GM19438 (cell line): ENCODE measurements around the gene RNF224.

Source experiments
- ATAC-seq: cut with Tn5 transposase; IDR thresholded peaks from one replicate; pipeline ENCODE4 v1.9.1; 2021; ENCODE audit warnings: low read depth; ENCODE audit not compliant: unreplicated experiment

The RNF224 gene

GRCh38 chr9:137213160-137214060 lies 13.9 kb upstream of the RNF224 start:
- no peak for ATAC-seq

GRCh38 chr9:137214620-137215019 lies 12.7 kb upstream of the RNF224 start:
- no peak for ATAC-seq

- no peak for ATAC-seq
Observed at GRCh38 chr9:137215196-137215986, 11.9 kb upstream of the RNF224 start.

- ATAC-seq, result no peak
Observed at GRCh38 chr9:137216188-137216965, 10.9 kb upstream of the RNF224 start.

GRCh38 chr9:137217276-137218211 lies 9.8 kb upstream of the RNF224 start:
- ATAC-seq, result no peak

- ATAC-seq, result no peak
Observed at GRCh38 chr9:137218212-137218753, 9.0 kb upstream of the RNF224 start.

GRCh38 chr9:137218754-137219271 lies 8.5 kb upstream of the RNF224 start:
- no peak for ATAC-seq

- ATAC-seq, result no peak
Observed at GRCh38 chr9:137219757-137220316, 7.5 kb upstream of the RNF224 start.

- ATAC-seq, result no peak
Observed at GRCh38 chr9:137220317-137221094, 6.8 kb upstream of the RNF224 start.

GRCh38 chr9:137221095-137221505 lies 6.2 kb upstream of the RNF224 start:
- ATAC-seq, result no peak

GRCh38 chr9:137221506-137222111 lies 5.7 kb upstream of the RNF224 start:
- ATAC-seq, result no peak

GRCh38 chr9:137222190-137223077 lies 4.9 kb upstream of the RNF224 start, which contains the start of gene RNF208:
RNF208 (minus strand) TSS chr9:137222240; CDS start chr9:137221212, 1,028 bp downstream.
- ATAC-seq, result no peak

- ATAC-seq, result peak; percentile 60
Observed at GRCh38 chr9:137223078-137223970, 4.0 kb upstream of the RNF224 start.

GRCh38 chr9:137224830-137225694 lies 2.2 kb upstream of the RNF224 start, which contains the start of gene CYSRT1:
CYSRT1 (plus strand) TSS chr9:137225174; CDS start chr9:137225622, 448 bp downstream.
- ATAC-seq, result no peak
